AG04449 (cell line): ENCODE data around the gene LEAP2.

Experiments
- CTCF ChIA-PET: fragments of 350-600 bp; formaldehyde crosslinking; extraction: SDS; loops from one replicate; lab custom pipeline; 2021; ENCODE audit warnings: antibody characterized with exemption; lab: Yijun Ruan, JAX
- POLR2A ChIA-PET: fragments of 400-600, 350-600 bp; formaldehyde crosslinking; extraction: SDS; loops from one replicate; lab custom pipeline; 2020; ENCODE audit warnings: antibody characterized with exemption, inconsistent platforms; lab: Yijun Ruan, JAX
- DNase-seq: peaks from one replicate; pipeline ENCODE4 v3.0.0-alpha.2; 2010; ENCODE audit warnings: low read depth, low spot score
- H3K4me3 ChIP-seq: 2 replicates; pipeline ENCODE4 v1.5.1; 2011; ENCODE audit warnings: low read depth, mild to moderate bottlenecking, control low read depth, low read length
- TF ChIP-seq, protein P1 (sequence below): IDR thresholded peaks from one replicate; pipeline ENCODE4 v1.5.1; 2011; ENCODE audit warnings: mild to moderate bottlenecking, moderate library complexity, low read length, control low read depth, inconsistent platforms; ENCODE audit not compliant: insufficient read depth; ENCODE audit errors: missing control alignments

LEAP2 gene

GRCh38 chr5:132860742-132861141 is 12.7 kb upstream of the LEAP2 start:
- no peak for DNase-seq
- no peak overlapping the region for H3K4me3 ChIP-seq
- POLR2A ChIA-PET = no interaction called here
- CTCF ChIA-PET = interaction anchor here (1.0 to 2.8 kb wide), 3 partner anchors 24 to 40 kb away, joined by 3 to 15 read pairs (median 6); partner anchors contain the start of gene SHROOM1
- TF ChIP-seq, protein P1, sequence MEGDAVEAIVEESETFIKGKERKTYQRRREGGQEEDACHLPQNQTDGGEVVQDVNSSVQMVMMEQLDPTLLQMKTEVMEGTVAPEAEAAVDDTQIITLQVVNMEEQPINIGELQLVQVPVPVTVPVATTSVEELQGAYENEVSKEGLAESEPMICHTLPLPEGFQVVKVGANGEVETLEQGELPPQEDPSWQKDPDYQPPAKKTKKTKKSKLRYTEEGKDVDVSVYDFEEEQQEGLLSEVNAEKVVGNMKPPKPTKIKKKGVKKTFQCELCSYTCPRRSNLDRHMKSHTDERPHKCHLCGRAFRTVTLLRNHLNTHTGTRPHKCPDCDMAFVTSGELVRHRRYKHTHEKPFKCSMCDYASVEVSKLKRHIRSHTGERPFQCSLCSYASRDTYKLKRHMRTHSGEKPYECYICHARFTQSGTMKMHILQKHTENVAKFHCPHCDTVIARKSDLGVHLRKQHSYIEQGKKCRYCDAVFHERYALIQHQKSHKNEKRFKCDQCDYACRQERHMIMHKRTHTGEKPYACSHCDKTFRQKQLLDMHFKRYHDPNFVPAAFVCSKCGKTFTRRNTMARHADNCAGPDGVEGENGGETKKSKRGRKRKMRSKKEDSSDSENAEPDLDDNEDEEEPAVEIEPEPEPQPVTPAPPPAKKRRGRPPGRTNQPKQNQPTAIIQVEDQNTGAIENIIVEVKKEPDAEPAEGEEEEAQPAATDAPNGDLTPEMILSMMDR = no peak

GRCh38 chr5:132865668-132866341 is 7.7 kb upstream of the LEAP2 start:
- ChIA-PET CTCF (interaction anchor here (0.8 to 6.3 kb wide), 15 partner anchors 11 to 479 kb away, joined by 3 to 60 read pairs (median 4); partner anchors contain the start of genes KIF3A and SHROOM1), POLR2A (interaction anchor here (0.8 to 1.0 kb wide), 2 partner anchors 12 kb away, joined by 3 to 4 read pairs; no protein-coding TSS in a partner anchor)
- peak overlapping the region; percentile 92 for H3K4me3 ChIP-seq
- DNase-seq = no peak
- TF ChIP-seq, protein P1 = no peak

GRCh38 chr5:132866342-132867045 is 7.0 kb upstream of the LEAP2 start, which contains the start of the genes GDF9 and UQCRQ:
Gene GDF9 (minus strand): TSS chr5:132866469. CDS start chr5:132864533, 1,936 bp downstream.
Gene UQCRQ (plus strand): TSS chr5:132866642. CDS start chr5:132866882, 240 bp downstream.
- TF ChIP-seq, protein P1 = peak; percentile 53
- POLR2A ChIA-PET = interaction anchor here (0.8 to 1.0 kb wide), 2 partner anchors 11 to 13 kb away, joined by 3 to 4 read pairs; no protein-coding TSS in a partner anchor
- CTCF ChIA-PET = interaction anchor here (0.8 to 6.3 kb wide), 18 partner anchors 10 to 479 kb away, joined by 3 to 60 read pairs (median 4); partner anchors contain the start of genes KIF3A and SHROOM1
- peak within 1 kb of the TSS; percentile 92 for H3K4me3 ChIP-seq
- DNase-seq = peak; percentile 98

- POLR2A ChIA-PET = interaction anchor here (0.5 kb wide), 1 partner anchor 123 kb away, joined by 3 read pairs; no protein-coding TSS in a partner anchor
These were observed 6.4 kb upstream of the LEAP2 start for GRCh38 chr5:132867046-132867451.

DNA sequence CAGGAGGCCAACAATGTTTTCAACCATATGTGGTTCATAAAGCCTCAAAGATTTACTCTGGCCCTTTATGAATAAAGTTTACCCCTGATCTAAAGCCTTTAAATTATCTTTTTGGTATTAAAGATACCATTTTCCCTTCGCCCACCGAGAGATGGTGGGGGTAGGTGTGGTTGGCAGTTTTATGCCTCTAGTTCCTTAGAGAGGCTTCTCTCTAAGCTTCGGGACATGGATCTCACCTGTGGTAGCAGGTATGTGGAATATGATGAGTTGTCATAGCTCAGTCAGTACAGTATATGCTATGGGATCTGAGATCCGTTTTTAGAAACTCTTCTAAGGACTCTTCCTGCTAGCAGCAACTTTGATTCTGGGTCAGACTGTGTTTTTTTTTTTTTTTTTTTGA is 4.7 kb upstream of the LEAP2 start:
- TF ChIP-seq, protein P1 = no peak
- ChIA-PET CTCF (interaction anchor here (0.8 to 6.3 kb wide), 4 partner anchors 12 to 342 kb away, joined by 3 to 60 read pairs (median 4); partner anchors contain the start of gene SHROOM1), POLR2A (interaction anchor here (0.6 kb wide), 1 partner anchor 194 kb away, joined by 3 read pairs; no protein-coding TSS in a partner anchor)
- H3K4me3 ChIP-seq = no peak overlapping the region
- DNase-seq = no peak

More at GRCh38 chr5:132867046-132867451, 6.4 kb upstream of the LEAP2 start:
- CTCF ChIA-PET = interaction anchor here (0.9 to 6.3 kb wide), 6 partner anchors 10 to 112 kb away, joined by 3 to 60 read pairs (median 5); partner anchors contain the start of gene SHROOM1
- H3K4me3 ChIP-seq = peak overlapping the region; percentile 92
- TF ChIP-seq, protein P1 = no peak
- DNase-seq = no peak
